OCI-LY1 (cell line): ENCODE measurements around the gene MARK3.

Experiments used
- EZH2 ChIP-seq: fragments of 200-600 bp; sonication (generic), shearing (Covaris generic); IDR thresholded peaks from 2 replicates; pipeline ENCODE4 v1.8.0; 2017; ENCODE audit warnings: borderline replicate concordance, mixed run types, mild to moderate bottlenecking, antibody characterized with exemption, low read length, moderate library complexity, mixed read lengths
- TF ChIP-seq, protein P1 (sequence below): fragments of 200-600 bp; sonication (generic), shearing (Covaris generic); IDR thresholded peaks from 2 replicates; pipeline ENCODE4 v1.5.1; 2017; ENCODE audit warnings: mild to moderate bottlenecking, antibody characterized with exemption, low read length, moderate library complexity, mixed read lengths

DNA sequence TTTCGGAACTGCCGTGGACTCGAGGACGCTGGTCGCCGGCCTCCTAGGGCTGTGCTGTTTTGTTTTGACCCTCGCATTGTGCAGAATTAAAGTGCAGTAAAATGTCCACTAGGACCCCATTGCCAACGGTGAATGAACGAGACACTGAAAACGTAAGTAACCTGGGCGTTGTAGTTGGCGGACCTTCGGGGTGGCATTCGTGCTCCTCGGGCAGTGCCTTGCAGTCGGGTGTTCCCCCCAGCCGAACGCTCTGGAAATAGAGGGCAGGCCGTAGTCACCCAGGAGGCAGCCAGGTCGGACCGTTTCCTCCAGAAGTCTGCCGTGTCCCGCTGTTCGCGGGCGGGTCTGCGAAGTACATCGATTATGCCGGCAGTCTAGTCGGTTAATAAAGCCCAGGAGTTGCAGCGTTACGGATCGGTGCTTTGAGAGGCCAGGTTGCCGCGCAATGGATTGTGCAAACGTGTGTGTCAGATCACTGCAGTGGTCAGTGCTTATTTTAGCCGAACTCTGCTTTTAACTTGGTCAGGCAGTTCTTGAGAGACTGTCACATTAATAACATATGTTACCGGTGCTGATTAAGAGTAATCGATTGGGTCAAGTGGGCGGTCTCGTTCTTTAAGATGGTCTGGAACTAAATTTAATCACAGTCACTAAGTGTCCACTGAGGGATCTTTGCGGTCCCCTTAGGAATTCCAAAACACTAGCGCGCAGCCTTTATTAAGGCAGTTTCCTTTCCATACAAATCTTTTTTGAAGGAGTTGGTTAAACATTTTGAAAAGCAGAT is 906 bp downstream of the MARK3 start:
- TF ChIP-seq, protein P1, sequence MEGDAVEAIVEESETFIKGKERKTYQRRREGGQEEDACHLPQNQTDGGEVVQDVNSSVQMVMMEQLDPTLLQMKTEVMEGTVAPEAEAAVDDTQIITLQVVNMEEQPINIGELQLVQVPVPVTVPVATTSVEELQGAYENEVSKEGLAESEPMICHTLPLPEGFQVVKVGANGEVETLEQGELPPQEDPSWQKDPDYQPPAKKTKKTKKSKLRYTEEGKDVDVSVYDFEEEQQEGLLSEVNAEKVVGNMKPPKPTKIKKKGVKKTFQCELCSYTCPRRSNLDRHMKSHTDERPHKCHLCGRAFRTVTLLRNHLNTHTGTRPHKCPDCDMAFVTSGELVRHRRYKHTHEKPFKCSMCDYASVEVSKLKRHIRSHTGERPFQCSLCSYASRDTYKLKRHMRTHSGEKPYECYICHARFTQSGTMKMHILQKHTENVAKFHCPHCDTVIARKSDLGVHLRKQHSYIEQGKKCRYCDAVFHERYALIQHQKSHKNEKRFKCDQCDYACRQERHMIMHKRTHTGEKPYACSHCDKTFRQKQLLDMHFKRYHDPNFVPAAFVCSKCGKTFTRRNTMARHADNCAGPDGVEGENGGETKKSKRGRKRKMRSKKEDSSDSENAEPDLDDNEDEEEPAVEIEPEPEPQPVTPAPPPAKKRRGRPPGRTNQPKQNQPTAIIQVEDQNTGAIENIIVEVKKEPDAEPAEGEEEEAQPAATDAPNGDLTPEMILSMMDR: no peak
- no peak for TF ChIP-seq EZH2
